Lower leg skin (tissue), 4 donors: ENCODE measurements around the gene XKR8. TPM values are rescaled to one million over a fixed set of nuclear protein-coding genes. Genes with fewer than 3 reads are reported as not detected.

Experiments used
- DNase-seq, 2 donors: peaks; one replicate each; pipeline ENCODE4 v3.0.0-alpha.2; 2019; ENCODE audit warnings: low spot score in 2 of 2
- H3K4me3 ChIP-seq: fragments of 200-600 bp; sonication (generic); 2 replicates; pipeline ENCODE4 v1.5.1; 2017; ENCODE audit warnings: mild to moderate bottlenecking, low read depth; ENCODE audit not compliant: poor library complexity, severe bottlenecking
- POLR2A ChIP-seq, 2 donors: fragments of 450-650 bp; IDR thresholded peaks; one replicate each; pipeline ENCODE4 v1.6.1; 2016 to 2017; ENCODE audit warnings: antibody characterized with exemption in 2 of 2, mild to moderate bottlenecking in 1 of 2, moderate library complexity in 1 of 2
- WGBS, 2 donors: methylation state at CpG; one replicate each; pipeline ENCODE4 v1.1.5; 2018; 5-methylcytosine and 5-hydroxymethylcytosine counted together
- intact Hi-C: fragments of 100-400 bp; cut with DNase I; formaldehyde crosslinking; loops from one replicate; pipeline ENCODE4 v1.15.0; 2023; ENCODE audit warnings: low total_unique reads
- total RNA-seq, 4 donors: library from RNA; depleted of rRNA; stranded (reverse); fragments of >200 nt; gene quantifications; one replicate each; pipeline ENCODE4 v1.1.0, GENCODE V29; 2016
- TF ChIP-seq, protein P1 (sequence below), 3 donors: fragments of 450-650 bp; IDR thresholded peaks; one replicate each; pipeline ENCODE4 v1.5.1; 2016; ENCODE audit warnings: antibody characterized with exemption in 3 of 3, mild to moderate bottlenecking in 3 of 3, moderate library complexity in 2 of 3

Gene XKR8
- total RNA-seq, 4 donors from 2014 or later: 4.4 to 8.6 (median 6.4) TPM

DNA sequence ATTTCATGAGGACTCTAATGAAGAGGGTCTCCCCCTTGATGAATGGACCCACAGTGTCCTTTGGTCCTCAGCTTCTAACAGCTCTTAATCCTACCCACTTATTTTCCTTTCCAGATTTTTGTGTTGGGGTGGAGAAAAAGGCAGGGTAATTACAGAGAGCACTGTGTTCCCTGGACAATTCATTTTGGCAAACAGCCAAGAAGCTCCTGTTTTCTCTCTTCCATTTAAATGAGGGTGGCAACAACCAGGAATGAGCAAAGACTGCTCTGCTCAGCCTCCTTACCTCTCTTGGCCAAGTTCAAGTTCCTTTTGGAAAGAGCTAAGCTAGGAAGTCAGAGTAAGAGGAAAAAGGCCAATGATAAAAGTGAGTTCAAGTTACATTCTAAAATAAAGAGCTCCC lies 11.9 kb downstream of the XKR8 start:
- intact Hi-C loops: loop anchor here (10.0 kb wide), 1 partner anchor 117 kb away; no protein-coding TSS in a partner anchor
- no peak overlapping the region for H3K4me3 ChIP-seq
- no peak for TF ChIP-seq POLR2A (IDR thresholded peaks at IDR 0.05)
- TF ChIP-seq, protein P1, sequence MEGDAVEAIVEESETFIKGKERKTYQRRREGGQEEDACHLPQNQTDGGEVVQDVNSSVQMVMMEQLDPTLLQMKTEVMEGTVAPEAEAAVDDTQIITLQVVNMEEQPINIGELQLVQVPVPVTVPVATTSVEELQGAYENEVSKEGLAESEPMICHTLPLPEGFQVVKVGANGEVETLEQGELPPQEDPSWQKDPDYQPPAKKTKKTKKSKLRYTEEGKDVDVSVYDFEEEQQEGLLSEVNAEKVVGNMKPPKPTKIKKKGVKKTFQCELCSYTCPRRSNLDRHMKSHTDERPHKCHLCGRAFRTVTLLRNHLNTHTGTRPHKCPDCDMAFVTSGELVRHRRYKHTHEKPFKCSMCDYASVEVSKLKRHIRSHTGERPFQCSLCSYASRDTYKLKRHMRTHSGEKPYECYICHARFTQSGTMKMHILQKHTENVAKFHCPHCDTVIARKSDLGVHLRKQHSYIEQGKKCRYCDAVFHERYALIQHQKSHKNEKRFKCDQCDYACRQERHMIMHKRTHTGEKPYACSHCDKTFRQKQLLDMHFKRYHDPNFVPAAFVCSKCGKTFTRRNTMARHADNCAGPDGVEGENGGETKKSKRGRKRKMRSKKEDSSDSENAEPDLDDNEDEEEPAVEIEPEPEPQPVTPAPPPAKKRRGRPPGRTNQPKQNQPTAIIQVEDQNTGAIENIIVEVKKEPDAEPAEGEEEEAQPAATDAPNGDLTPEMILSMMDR (IDR thresholded peaks at IDR 0.05): no peak
- no peak for DNase-seq

DNA sequence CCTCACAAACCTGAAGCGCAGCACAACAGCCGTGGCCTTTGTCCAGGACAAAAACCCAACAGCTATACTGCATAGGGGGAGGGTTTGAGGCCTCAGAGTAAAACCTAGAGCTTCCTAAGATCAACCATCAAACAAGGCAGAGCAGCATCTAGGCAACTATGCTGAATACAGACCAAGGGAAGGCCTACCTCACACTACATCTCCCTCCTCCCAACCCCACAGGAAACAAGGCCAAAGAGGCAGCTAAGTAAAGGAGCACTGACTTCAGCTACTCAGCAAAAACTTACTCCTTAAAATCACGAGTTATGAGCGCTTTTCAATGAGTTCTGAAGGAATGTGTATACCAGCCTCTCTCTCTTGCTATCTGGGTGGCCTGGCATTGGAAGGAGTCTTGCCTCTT lies 12.4 kb downstream of the XKR8 start:
- intact Hi-C loops: loop anchor here (10.0 kb wide), 1 partner anchor 117 kb away; no protein-coding TSS in a partner anchor

DNA sequence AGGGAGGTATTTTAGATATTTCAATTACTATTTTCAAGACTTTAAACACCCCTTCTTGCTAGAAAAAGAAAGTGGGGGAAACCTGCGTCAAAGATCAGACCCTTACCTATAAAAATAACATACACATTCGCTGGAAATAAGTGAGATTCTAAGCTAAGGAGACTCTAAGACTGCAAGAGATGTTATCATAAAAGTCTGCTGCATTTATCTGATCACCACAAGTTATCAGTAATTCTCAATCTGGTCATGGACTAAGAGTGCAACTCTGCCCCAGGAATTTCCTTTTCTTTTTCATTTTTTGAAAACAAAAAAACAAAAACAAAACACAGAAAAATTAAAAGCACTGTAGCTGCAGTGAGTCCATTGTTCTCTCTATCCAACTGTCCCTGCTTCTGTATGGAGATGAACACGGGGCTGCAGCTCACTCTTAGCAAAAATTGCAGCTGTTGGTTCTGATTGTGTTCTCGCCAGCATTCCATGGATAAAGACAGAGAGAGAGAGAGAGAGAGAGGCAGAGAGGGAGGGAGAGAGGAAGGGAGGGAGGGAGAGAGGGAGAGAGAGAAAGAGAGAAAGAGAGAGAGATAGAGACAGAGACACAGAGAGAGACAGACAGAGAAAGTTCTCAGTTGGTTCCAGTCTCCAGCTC lies 14.1 kb downstream of the XKR8 start:
- no peak for DNase-seq
- intact Hi-C loops: loop anchor here (10.0 kb wide), 1 partner anchor 119 kb away; no protein-coding TSS in a partner anchor
- no peak overlapping the region for H3K4me3 ChIP-seq
- WGBS, 2 donors: 86 to 90% methylated on average over 4 of the region's 4 CpGs
- no peak for TF ChIP-seq POLR2A (IDR thresholded peaks at IDR 0.05)
- TF ChIP-seq, protein P1 (IDR thresholded peaks at IDR 0.05): no peak

More for the DNA sequence above, 12.4 kb downstream of the XKR8 start:
- TF ChIP-seq, protein P1 (IDR thresholded peaks at IDR 0.05): no peak
- no peak for TF ChIP-seq POLR2A (IDR thresholded peaks at IDR 0.05)
- 71 to 80% methylated on average over 4 of the region's 4 CpGs for WGBS, 2 donors
- no peak for DNase-seq
- no peak overlapping the region for H3K4me3 ChIP-seq

DNA sequence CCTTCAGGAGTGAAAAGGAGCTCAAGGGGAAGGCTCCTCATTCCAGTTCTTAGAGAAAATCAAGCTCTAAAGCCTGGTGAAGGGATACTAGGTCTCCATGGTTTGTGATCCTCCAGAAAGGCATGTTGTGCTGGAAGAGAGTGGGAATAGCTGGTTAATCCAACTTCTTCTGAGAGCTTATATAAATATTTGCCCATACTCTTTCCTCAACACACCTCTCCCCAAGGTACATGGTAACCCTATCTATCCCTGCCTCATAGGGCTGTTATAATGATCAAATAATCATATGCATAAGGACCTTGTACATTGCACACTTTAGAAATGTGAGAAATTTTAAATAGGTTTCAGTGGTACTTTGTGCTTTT lies 14.6 kb downstream of the XKR8 start:
- H3K4me3 ChIP-seq: no peak overlapping the region
- intact Hi-C loops: loop anchor here (10.0 kb wide), 1 partner anchor 120 kb away; no protein-coding TSS in a partner anchor
- TF ChIP-seq, protein P1 (IDR thresholded peaks at IDR 0.05): no peak
- TF ChIP-seq POLR2A (IDR thresholded peaks at IDR 0.05): no peak
- no peak for DNase-seq

DNA sequence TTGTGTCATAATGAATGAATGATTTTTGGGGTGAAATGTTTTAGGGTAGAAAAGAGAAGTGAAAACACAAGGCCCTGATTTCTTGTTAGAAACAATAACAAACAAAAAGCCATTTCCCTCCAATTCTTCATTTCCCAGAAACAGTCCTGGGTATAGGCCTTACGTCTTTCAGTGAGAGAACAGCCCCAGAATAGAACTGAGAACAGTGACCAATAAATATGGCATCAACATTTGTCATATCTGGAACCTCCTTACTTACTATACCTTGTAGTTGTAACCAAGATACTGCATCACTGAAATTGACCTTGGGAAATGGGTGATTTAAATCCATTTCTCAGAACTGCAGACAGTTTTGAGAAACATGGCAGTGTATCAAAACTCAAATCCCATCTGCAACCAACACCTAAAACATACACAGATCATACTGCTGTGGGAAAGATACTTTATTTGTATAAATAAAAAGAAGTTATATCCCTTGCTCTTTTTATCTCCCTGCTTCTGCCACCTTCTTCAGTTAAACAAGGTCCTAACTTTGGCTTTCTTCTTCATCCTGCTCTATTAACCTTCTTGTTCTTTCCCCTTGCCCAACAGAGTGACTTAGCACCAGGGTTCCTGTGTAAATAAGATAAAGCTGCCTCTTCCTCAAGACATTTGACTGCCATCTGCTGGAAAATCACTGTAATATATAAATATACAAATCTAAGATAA lies 19.5 kb downstream of the XKR8 start:
- intact Hi-C loops: loop anchor here (10.0 kb wide), 1 partner anchor 125 kb away; no protein-coding TSS in a partner anchor
- H3K4me3 ChIP-seq: no peak overlapping the region
- TF ChIP-seq, protein P1 (IDR thresholded peaks at IDR 0.05): no peak
- no peak for TF ChIP-seq POLR2A (IDR thresholded peaks at IDR 0.05)
- WGBS, 2 donors: 66 to 73% methylated on average over 1 of the region's 1 CpG
- DNase-seq: no peak
